HG02973 (cell line): ENCODE data around the gene SNX8.
A peak's percentile ranks its signal among the peaks of the same experiment; 100 is the strongest.

Experiments used
- ATAC-seq: cut with Tn5 transposase; IDR thresholded peaks from one replicate; pipeline ENCODE4 v1.9.1; 2021; ENCODE audit warnings: moderate library complexity; ENCODE audit not compliant: unreplicated experiment

The SNX8 gene

GRCh38 chr7:2224934-2225333 lies 89.3 kb downstream of the SNX8 start:
- no peak for ATAC-seq

- ATAC-seq = no peak
Observed at GRCh38 chr7:2224491-2224928, 89.7 kb downstream of the SNX8 start.

- ATAC-seq = no peak
Observed at GRCh38 chr7:2223321-2223720, 90.9 kb downstream of the SNX8 start.

GRCh38 chr7:2222516-2222915 lies 91.7 kb downstream of the SNX8 start:
- ATAC-seq = no peak

- ATAC-seq = no peak
Observed at GRCh38 chr7:2220954-2221353, 93.3 kb downstream of the SNX8 start.

- no peak for ATAC-seq
Observed at GRCh38 chr7:2220506-2220905, 93.7 kb downstream of the SNX8 start.

GRCh38 chr7:2220030-2220429 lies 94.2 kb downstream of the SNX8 start:
- ATAC-seq = no peak

GRCh38 chr7:2219606-2220005 lies 94.6 kb downstream of the SNX8 start:
- no peak for ATAC-seq

- ATAC-seq = no peak
Observed at GRCh38 chr7:2219136-2219535, 95.1 kb downstream of the SNX8 start.

- ATAC-seq = no peak
Observed at GRCh38 chr7:2218444-2218785, 95.8 kb downstream of the SNX8 start.

GRCh38 chr7:2217716-2218443 lies 96.4 kb downstream of the SNX8 start:
- no peak for ATAC-seq

GRCh38 chr7:2217206-2217605 lies 97.0 kb downstream of the SNX8 start:
- ATAC-seq = no peak

- no peak for ATAC-seq
Observed at GRCh38 chr7:2215851-2216250, 98.4 kb downstream of the SNX8 start.

- no peak for ATAC-seq
Observed at GRCh38 chr7:2214636-2215035, 99.6 kb downstream of the SNX8 start.

GRCh38 chr7:2213551-2214215 lies 100.6 kb downstream of the SNX8 start:
- ATAC-seq = no peak

GRCh38 chr7:2212906-2213305 lies 101.3 kb downstream of the SNX8 start:
- no peak for ATAC-seq

GRCh38 chr7:2211926-2212325 lies 102.3 kb downstream of the SNX8 start:
- no peak for ATAC-seq

GRCh38 chr7:2211259-2211880 lies 102.9 kb downstream of the SNX8 start:
- ATAC-seq = no peak

- ATAC-seq = no peak
Observed at GRCh38 chr7:2210551-2211258, 103.5 kb downstream of the SNX8 start.

- no peak for ATAC-seq
Observed at GRCh38 chr7:2209961-2210323, 104.3 kb downstream of the SNX8 start.

- peak; percentile 50 for ATAC-seq
Observed at GRCh38 chr7:2209146-2209960, 104.9 kb downstream of the SNX8 start.
